Measurements from ENCODE around the gene FGF6. TPM values are rescaled to one million over a fixed set of nuclear protein-coding genes. Genes with fewer than 3 reads are reported as not detected.

FGF6 gene
- total RNA-seq, 2 experiments from 2014 or later, result not detected

- no peak overlapping the region for H3K4me3 ChIP-seq (ENCODE audit: low read length)
- Mint-ChIP-seq H3K4me3 (no peak overlapping the region), H3K9me3 (no peaks in the 10 kb centered on the region), H3K36me3 (ENCODE audit: low read depth) (no peaks in the 10 kb centered on the region), H3K27me3 (no peaks in the 10 kb centered on the region), H3K27ac (no peak overlapping the region), H3K4me1 (ENCODE audit: low read depth) (peaks cover 9% of the 10 kb centered on the region)
- H3K4me1 ChIP-seq (ENCODE audit: insufficient read depth, low read length), result no peaks in the 10 kb centered on the region
- DNase-seq (no peak), ATAC-seq (ENCODE audit: poor library complexity) (no peak)
- no peaks in the 10 kb centered on the region for H3K9me3 ChIP-seq (ENCODE audit: control insufficient read depth in 1 of 2, insufficient read depth in 1 of 2, low read length in 2 of 2)
- no peak overlapping the region for H3K27ac ChIP-seq (ENCODE audit: low read depth in 1 of 2, low read length in 2 of 2)
- intact Hi-C loops (cut with DNase I, micrococcal nuclease), result no loop called here
- TF ChIP-seq CTCF (IDR thresholded peaks at IDR 0.05), result no peak
- ChIA-PET CTCF (no interaction called here), POLR2A (no interaction called here)
- no peaks in the 10 kb centered on the region for H3K36me3 ChIP-seq (ENCODE audit: insufficient read depth, low read length)
- no peaks in the 10 kb centered on the region for H3K27me3 ChIP-seq (ENCODE audit: control insufficient read depth in 1 of 2, insufficient read depth in 2 of 2, low read length in 2 of 2)
Measured at GRCh38 chr12:4435537-4435936, 10.1 kb downstream of the FGF6 start.

GRCh38 chr12:4434706-4435425 is 10.7 kb downstream of the FGF6 start:
- ChIA-PET POLR2A (no interaction called here), CTCF (no interaction called here)
- H3K27ac ChIP-seq (ENCODE audit: low read depth in 1 of 2, low read length in 2 of 2), result no peak overlapping the region
- H3K4me3 Mint-ChIP-seq, result no peak overlapping the region
- H3K36me3 ChIP-seq (ENCODE audit: insufficient read depth, low read length), result no peaks in the 10 kb centered on the region
- no peak for TF ChIP-seq CTCF (IDR thresholded peaks at IDR 0.05)
- H3K27me3 ChIP-seq (ENCODE audit: control insufficient read depth in 1 of 2, insufficient read depth in 2 of 2, low read length in 2 of 2), result no peaks in the 10 kb centered on the region
- H3K9me3 ChIP-seq (ENCODE audit: control insufficient read depth in 1 of 2, insufficient read depth in 1 of 2, low read length in 2 of 2), result no peaks in the 10 kb centered on the region
- no peak for ATAC-seq (ENCODE audit: poor library complexity)
- intact Hi-C loops (cut with DNase I, micrococcal nuclease), result no loop called here
- peak in 3 of 14 experiments; percentile 9 to 28 (median 21) for DNase-seq
- H3K27me3 Mint-ChIP-seq, result no peaks in the 10 kb centered on the region
- no peaks in the 10 kb centered on the region for H3K4me1 ChIP-seq (ENCODE audit: insufficient read depth, low read length)
- H3K9me3 Mint-ChIP-seq, result no peaks in the 10 kb centered on the region
- H3K27ac Mint-ChIP-seq, result no peak overlapping the region
- peaks cover 9% of the 10 kb centered on the region for H3K4me1 Mint-ChIP-seq (ENCODE audit: low read depth)
- no peak overlapping the region for H3K4me3 ChIP-seq (ENCODE audit: low read length)
- H3K36me3 Mint-ChIP-seq (ENCODE audit: low read depth), result no peaks in the 10 kb centered on the region

- no peaks in the 10 kb centered on the region for H3K36me3 Mint-ChIP-seq (ENCODE audit: low read depth)
- ATAC-seq (ENCODE audit: poor library complexity), result no peak
- intact Hi-C loops (cut with DNase I, micrococcal nuclease), result no loop called here
- H3K27ac Mint-ChIP-seq, result no peak overlapping the region
- Histone ChIP-seq H3K4me1 (ENCODE audit: insufficient read depth, low read length) (no peaks in the 10 kb centered on the region), H3K4me3 (ENCODE audit: low read length) (no peak overlapping the region), H3K36me3 (ENCODE audit: insufficient read depth, low read length) (no peaks in the 10 kb centered on the region), H3K9me3 (ENCODE audit: control insufficient read depth in 1 of 2, insufficient read depth in 1 of 2, low read length in 2 of 2) (no peaks in the 10 kb centered on the region), H3K27me3 (ENCODE audit: control insufficient read depth in 1 of 2, insufficient read depth in 2 of 2, low read length in 2 of 2) (no peaks in the 10 kb centered on the region), H3K27ac (ENCODE audit: low read depth in 1 of 2, low read length in 2 of 2) (no peak overlapping the region)
- H3K9me3 Mint-ChIP-seq, result no peaks in the 10 kb centered on the region
- no peak overlapping the region for H3K4me3 Mint-ChIP-seq
- peaks cover 4% of the 10 kb centered on the region for H3K4me1 Mint-ChIP-seq (ENCODE audit: low read depth)
- ChIA-PET CTCF (no interaction called here), POLR2A (no interaction called here)
- no peak for DNase-seq
- no peak for TF ChIP-seq CTCF (IDR thresholded peaks at IDR 0.05)
- no peaks in the 10 kb centered on the region for H3K27me3 Mint-ChIP-seq
Measured at GRCh38 chr12:4434301-4434700, 11.3 kb downstream of the FGF6 start.
